ENCODE measurements around the gene PTMA.

GRCh38 chr2:231710799-231711676 lies 2.7 kb downstream of the PTMA start:
- no peak for TF ChIP-seq CTCF (conservative IDR thresholded peaks at IDR 0.05; ENCODE audit: low read length)
- no peak for TF ChIP-seq EZH2phosphoT487 (IDR thresholded peaks at IDR 0.05; ENCODE audit: borderline replicate concordance, low read depth, low read length)
